ENCODE measurements around the gene TAX1BP1.
"Not testable (repeated sequence)": the region's sequence is repeated elsewhere in the genome, so short reads cannot be mapped to it uniquely, and the experiment has no call there.

The TAX1BP1 gene

DNA sequence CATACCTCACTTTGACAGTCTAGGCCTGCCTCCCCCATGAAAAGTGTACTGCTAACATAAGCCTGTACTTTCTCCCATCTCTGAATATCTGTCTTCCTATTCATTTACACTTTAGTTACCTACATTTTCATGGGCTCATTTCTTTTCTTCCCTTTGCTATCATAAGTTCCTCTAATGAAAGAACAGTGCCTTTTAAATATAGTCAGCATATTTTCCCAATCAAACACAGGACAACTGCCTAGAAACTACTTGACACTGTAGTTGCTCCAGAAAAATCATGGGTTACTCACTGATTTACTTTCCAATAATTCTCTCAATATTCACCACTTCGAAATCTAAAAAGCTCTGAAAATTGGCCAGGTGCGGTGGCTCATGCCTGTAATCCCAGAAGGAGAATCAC lies 2.8 kb upstream of the TAX1BP1 start:
- TF ChIP-seq, protein P1, sequence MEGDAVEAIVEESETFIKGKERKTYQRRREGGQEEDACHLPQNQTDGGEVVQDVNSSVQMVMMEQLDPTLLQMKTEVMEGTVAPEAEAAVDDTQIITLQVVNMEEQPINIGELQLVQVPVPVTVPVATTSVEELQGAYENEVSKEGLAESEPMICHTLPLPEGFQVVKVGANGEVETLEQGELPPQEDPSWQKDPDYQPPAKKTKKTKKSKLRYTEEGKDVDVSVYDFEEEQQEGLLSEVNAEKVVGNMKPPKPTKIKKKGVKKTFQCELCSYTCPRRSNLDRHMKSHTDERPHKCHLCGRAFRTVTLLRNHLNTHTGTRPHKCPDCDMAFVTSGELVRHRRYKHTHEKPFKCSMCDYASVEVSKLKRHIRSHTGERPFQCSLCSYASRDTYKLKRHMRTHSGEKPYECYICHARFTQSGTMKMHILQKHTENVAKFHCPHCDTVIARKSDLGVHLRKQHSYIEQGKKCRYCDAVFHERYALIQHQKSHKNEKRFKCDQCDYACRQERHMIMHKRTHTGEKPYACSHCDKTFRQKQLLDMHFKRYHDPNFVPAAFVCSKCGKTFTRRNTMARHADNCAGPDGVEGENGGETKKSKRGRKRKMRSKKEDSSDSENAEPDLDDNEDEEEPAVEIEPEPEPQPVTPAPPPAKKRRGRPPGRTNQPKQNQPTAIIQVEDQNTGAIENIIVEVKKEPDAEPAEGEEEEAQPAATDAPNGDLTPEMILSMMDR (IDR thresholded peaks at IDR 0.05; ENCODE audit: extremely low read depth, missing control alignments), result no peak
- no peak for DNase-seq (ENCODE audit: low spot score)

DNA sequence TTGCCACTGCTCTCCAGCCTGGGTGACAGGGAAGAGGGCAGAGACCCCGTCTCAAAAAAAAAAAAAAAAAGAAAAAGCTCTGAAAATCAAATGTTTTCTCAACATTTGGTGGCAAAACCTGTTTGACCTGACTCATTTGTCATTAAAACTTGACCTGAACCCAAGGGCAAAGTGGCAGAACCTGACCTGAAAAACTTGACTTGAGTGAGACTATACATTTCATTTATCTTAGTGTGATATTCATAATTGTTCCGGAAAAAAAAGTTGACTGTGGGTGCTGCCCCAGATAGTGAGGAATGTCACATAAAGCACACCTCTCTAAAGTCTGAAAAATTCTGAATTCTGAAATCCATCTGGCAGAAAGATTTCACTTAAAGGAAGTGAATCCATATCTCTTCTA lies 2.3 kb upstream of the TAX1BP1 start:
- TF ChIP-seq, protein P1 (IDR thresholded peaks at IDR 0.05; ENCODE audit: extremely low read depth, missing control alignments), result no peak
- DNase-seq (ENCODE audit: low spot score), result no peak

DNA sequence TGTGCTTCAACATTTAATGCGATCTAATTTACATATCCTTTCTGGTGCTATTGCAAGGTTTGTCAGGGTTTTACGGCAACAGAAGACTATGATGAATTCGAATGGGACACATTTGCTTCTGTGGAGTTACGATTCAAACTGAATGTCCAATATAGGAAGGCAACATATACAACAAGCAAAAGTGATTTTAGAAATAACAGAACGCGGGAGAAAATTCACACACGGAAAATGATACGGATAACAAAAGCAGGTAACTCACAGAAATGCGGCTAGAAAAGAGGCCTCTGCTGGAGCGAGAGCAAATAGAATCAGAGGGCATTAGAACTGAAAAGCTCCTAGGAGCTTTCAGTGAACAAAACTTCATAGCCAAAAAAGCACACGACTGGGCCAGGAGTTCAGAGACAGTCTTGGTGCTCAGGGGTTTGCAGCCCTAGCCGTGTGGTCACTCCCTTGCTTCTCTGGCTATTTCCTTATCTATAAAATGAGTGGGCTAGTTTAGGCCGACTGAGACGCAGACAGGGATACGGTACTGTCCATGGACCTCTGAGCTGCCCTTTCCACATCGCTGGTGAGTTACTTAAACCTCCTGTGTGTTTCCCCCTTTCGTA lies 557 bp upstream of the TAX1BP1 start:
- DNase-seq (ENCODE audit: low spot score), result no peak
- TF ChIP-seq, protein P1 (IDR thresholded peaks at IDR 0.05; ENCODE audit: extremely low read depth, missing control alignments), result no peak

DNA sequence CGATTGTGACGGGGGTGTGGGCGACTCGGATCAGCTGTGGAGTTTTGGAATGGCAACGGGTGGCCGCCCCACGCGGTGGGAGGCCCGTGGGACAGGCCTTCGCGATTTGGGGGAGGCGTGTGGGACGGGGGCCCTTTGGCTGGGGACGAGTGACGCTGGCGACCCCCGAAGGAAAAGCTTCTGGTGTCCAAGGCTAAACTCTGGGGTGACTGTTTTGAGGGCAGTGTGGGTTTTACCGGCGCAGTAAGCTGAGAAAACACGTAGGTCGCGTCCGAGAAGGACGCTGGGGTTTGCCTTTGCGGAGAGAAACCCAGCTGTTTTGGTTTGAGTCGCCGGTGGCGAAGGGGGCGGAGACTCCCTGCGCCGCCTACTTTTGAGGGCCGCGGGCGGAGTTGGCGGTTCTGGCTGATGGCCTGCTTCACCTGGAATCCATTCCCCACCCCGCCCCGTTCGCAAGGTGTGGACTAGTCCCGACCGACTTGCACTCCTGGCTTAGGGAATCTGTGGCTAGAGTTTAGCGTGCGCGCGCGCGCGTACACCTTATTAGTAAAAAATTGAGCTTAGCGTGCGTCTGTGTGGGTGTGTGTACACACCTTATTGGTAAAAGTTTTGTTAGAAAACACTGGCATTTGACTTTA lies 606 bp downstream of the TAX1BP1 start:
- TF ChIP-seq, protein P1 (IDR thresholded peaks at IDR 0.05; ENCODE audit: extremely low read depth, missing control alignments), result no peak
- DNase-seq (ENCODE audit: low spot score), result peak; percentile 83

DNA sequence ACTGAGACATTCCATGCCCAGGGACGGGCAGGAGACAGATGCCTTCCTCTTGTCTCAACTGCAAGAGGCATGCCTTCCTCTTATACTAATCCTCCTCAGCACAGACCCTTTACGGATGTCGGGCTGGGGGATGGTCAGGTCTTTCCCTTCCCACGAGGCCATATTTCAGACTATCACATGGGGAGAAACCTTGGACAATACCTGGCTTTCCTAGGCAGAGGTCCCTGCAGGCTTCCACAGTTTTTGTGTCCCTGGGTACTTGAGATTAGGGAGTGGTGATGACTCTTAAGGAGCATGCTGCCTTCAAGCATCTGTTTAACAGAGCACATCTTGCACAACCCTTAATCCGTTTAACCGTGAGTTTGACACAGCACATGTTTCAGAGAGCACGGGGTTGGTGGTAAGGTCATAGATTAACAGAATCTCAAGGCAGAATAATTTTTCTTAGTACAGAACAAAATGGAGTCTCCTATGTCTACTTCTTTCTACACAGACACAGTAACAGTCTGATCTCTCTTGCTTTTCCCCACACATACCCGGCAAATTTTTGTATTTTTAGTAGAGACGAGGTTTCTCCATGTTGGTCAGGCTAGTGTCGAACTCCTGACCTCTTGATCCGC lies 2.2 kb downstream of the TAX1BP1 start:
- DNase-seq (ENCODE audit: low spot score), result not testable (repeated sequence)

DNA sequence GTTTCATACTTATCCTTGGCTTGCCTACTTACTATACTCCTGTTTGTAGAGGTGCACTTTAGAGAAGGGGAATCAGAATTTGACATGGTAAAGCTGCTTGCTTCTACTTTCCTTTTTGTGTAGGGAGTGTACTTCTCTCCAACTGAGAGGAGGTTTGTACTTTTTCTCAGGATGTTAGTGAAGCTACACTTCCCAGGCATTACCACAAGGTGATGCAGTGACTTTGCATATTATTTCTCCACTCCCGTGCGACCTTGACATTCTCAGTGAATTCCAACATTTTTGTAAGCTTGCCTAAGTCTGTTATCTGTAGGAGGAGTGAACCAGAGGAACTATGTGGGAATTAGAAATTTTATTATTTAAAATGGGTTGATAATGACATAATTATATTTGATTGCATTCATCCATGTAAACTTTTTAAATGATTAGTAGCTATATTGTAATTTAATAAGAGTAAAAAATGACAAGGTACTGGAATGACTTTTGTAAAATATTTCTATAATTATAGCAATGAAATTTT lies 5.2 kb downstream of the TAX1BP1 start:
- TF ChIP-seq, protein P1 (IDR thresholded peaks at IDR 0.05; ENCODE audit: extremely low read depth, missing control alignments), result no peak
- no peak for DNase-seq (ENCODE audit: low spot score)

DNA sequence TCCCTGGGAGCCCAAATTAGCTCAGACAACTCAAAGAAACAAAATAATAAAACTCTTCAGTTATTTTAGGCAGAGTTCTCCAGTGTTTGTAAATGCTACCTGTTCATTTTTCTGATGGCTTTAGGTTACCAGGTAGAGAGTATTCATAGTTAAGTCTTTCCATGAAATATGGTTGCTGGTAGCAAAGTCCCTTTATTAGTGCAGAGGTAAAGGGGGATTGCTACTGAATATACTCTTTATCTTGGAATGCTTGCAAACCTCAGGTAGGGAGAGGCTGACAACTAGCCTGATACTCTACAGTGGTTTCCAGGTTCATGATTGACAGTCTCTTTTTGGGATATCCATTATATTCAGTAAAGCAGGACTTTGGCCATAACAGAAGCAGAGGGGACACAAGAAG lies 6.5 kb downstream of the TAX1BP1 start:
- no peak for DNase-seq (ENCODE audit: low spot score)
- TF ChIP-seq, protein P1 (IDR thresholded peaks at IDR 0.05; ENCODE audit: extremely low read depth, missing control alignments), result no peak
